GM18909 (cell line): ENCODE data around the gene MEF2C.

Experiments used
- ATAC-seq: cut with Tn5 transposase; IDR thresholded peaks from one replicate; pipeline ENCODE4 v1.9.1; 2021; ENCODE audit warnings: mild to moderate bottlenecking; ENCODE audit not compliant: unreplicated experiment, poor library complexity

The MEF2C gene

GRCh38 chr5:88833371-88834130 lies 49.4 kb downstream of the MEF2C start:
- peak; percentile 53 for ATAC-seq

- no peak for ATAC-seq
Measured at GRCh38 chr5:88831816-88832215, 51.2 kb downstream of the MEF2C start.

- peak; percentile 23 for ATAC-seq
Measured at GRCh38 chr5:88830567-88830966, 52.4 kb downstream of the MEF2C start.

- no peak for ATAC-seq
Measured at GRCh38 chr5:88829775-88830174, 53.2 kb downstream of the MEF2C start.

- no peak for ATAC-seq
Measured at GRCh38 chr5:88829054-88829453, 53.9 kb downstream of the MEF2C start.

GRCh38 chr5:88827997-88828396 lies 55.0 kb downstream of the MEF2C start:
- no peak for ATAC-seq

GRCh38 chr5:88826646-88827585 lies 56.1 kb downstream of the MEF2C start:
- peak; percentile 64 for ATAC-seq

- no peak for ATAC-seq
Measured at GRCh38 chr5:88825584-88826315, 57.2 kb downstream of the MEF2C start.

- ATAC-seq = no peak
Measured at GRCh38 chr5:88824892-88825583, 57.9 kb downstream of the MEF2C start.

- ATAC-seq = no peak
Measured at GRCh38 chr5:88824141-88824540, 58.8 kb downstream of the MEF2C start.

- ATAC-seq = no peak
Measured at GRCh38 chr5:88823201-88823600, 59.8 kb downstream of the MEF2C start.

- ATAC-seq = peak; percentile 41
Measured at GRCh38 chr5:88821161-88821560, 61.8 kb downstream of the MEF2C start.

- ATAC-seq = no peak
Measured at GRCh38 chr5:88820581-88820980, 62.4 kb downstream of the MEF2C start.

GRCh38 chr5:88819301-88819999 lies 63.5 kb downstream of the MEF2C start:
- peak; percentile 42 for ATAC-seq

- no peak for ATAC-seq
Measured at GRCh38 chr5:88818296-88818695, 64.7 kb downstream of the MEF2C start.

- ATAC-seq = no peak
Measured at GRCh38 chr5:88816195-88816594, 66.8 kb downstream of the MEF2C start.

GRCh38 chr5:88815050-88815789 lies 67.8 kb downstream of the MEF2C start:
- ATAC-seq = no peak

GRCh38 chr5:88813805-88814575 lies 69.0 kb downstream of the MEF2C start:
- peak; percentile 59 for ATAC-seq
